Mesenchymal stem cell (in vitro differentiated cells and primary cell): ENCODE measurements around the gene NDUFB5.
A peak's percentile ranks its signal among the peaks of the same experiment; 100 is the strongest.

Experiments used
- DNase-seq: peaks from one replicate; pipeline ENCODE4 v3.0.0-alpha.2; 2013
- H2AFZ ChIP-seq: one replicate; pipeline ENCODE4 v1.6.1; 2013; ENCODE audit warnings: low read depth, mild to moderate bottlenecking, control low read depth, inconsistent platforms, low read length, moderate library complexity
- H2AK5ac ChIP-seq: 2 replicates; pipeline ENCODE4 v1.6.1; 2013; ENCODE audit warnings: low read length, moderate library complexity, mild to moderate bottlenecking, inconsistent platforms; ENCODE audit not compliant: severe bottlenecking
- H2BK120ac ChIP-seq: one replicate; pipeline ENCODE4 v1.6.1; 2013; ENCODE audit warnings: low read depth, mild to moderate bottlenecking, inconsistent platforms, low read length, moderate library complexity
- H2BK12ac ChIP-seq, 2 experiments: one replicate each; pipeline ENCODE4 v1.6.1; 2013; ENCODE audit warnings: inconsistent platforms in 2 of 2, low read length in 2 of 2, mild to moderate bottlenecking in 2 of 2, moderate library complexity in 2 of 2, control low read depth in 1 of 2
- H2BK15ac ChIP-seq: one replicate; pipeline ENCODE4 v1.6.1; 2013; ENCODE audit warnings: mild to moderate bottlenecking, low read depth, inconsistent platforms; ENCODE audit not compliant: poor library complexity, severe bottlenecking
- H2BK5ac ChIP-seq: 2 replicates; pipeline ENCODE4 v1.6.1; 2013; ENCODE audit warnings: low read depth, mild to moderate bottlenecking, low read length, control low read depth, inconsistent platforms; ENCODE audit not compliant: poor library complexity, severe bottlenecking
- H3K14ac ChIP-seq, 2 experiments: one replicate each; pipeline ENCODE4 v1.6.1; 2013; ENCODE audit warnings: inconsistent platforms in 2 of 2, low read length in 2 of 2, control low read depth in 1 of 2, mild to moderate bottlenecking in 1 of 2, moderate library complexity in 1 of 2
- H3K18ac ChIP-seq, 2 experiments: one replicate each; pipeline ENCODE4 v1.6.1; 2013; ENCODE audit warnings: inconsistent platforms in 2 of 2, low read length in 2 of 2, control low read depth in 1 of 2, low read depth in 1 of 2, mild to moderate bottlenecking in 1 of 2
- H3K23ac ChIP-seq, 2 experiments: one replicate each; pipeline ENCODE4 v1.6.1; 2013; ENCODE audit warnings: inconsistent platforms in 2 of 2, low read length in 2 of 2, mild to moderate bottlenecking in 2 of 2, moderate library complexity in 2 of 2, control low read depth in 1 of 2
- H3K27ac ChIP-seq: 2 replicates; pipeline ENCODE4 v1.5.1; 2013; ENCODE audit warnings: mild to moderate bottlenecking, moderate library complexity, low read length, control low read depth, inconsistent platforms; ENCODE audit not compliant: poor library complexity, severe bottlenecking
- H3K27me3 ChIP-seq, 2 experiments: 2 replicates each; pipeline versions ENCODE4 v1.6.1 to v1.7.0; 2013; ENCODE audit warnings: low read length in 2 of 2, mild to moderate bottlenecking in 2 of 2, moderate library complexity in 2 of 2, control low read depth in 1 of 2, inconsistent platforms in 1 of 2; ENCODE audit not compliant: control insufficient read depth in 1 of 2, insufficient read depth in 1 of 2
- H3K36me3 ChIP-seq, 2 experiments: 2 replicates each; pipeline versions ENCODE4 v1.6.1 to v1.7.0; 2013; ENCODE audit warnings: low read length in 2 of 2, control low read depth in 1 of 2, inconsistent platforms in 1 of 2, low read depth in 1 of 2, mild to moderate bottlenecking in 1 of 2; ENCODE audit not compliant: insufficient read depth in 2 of 2, control insufficient read depth in 1 of 2
- H3K4ac ChIP-seq, 2 experiments: one replicate each; pipeline ENCODE4 v1.6.1; 2013; ENCODE audit warnings: inconsistent platforms in 2 of 2, low read length in 2 of 2, mild to moderate bottlenecking in 2 of 2, moderate library complexity in 2 of 2, control low read depth in 1 of 2, low read depth in 1 of 2
- H3K4me1 ChIP-seq: 2 replicates; pipeline ENCODE4 v1.6.1; 2013; ENCODE audit warnings: low read depth, low read length, control low read depth; ENCODE audit not compliant: control insufficient read depth, insufficient read depth
- H3K4me2 ChIP-seq: 2 replicates; pipeline ENCODE4 v1.6.1; 2013; ENCODE audit warnings: low read length, mild to moderate bottlenecking, inconsistent platforms; ENCODE audit not compliant: poor library complexity, severe bottlenecking
- H3K4me3 ChIP-seq, 2 experiments: 2 replicates each; pipeline versions ENCODE4 v1.5.1 to v1.7.0; 2013; ENCODE audit warnings: low read length in 2 of 2, mild to moderate bottlenecking in 2 of 2, control low read depth in 1 of 2, low read depth in 1 of 2; ENCODE audit not compliant: insufficient read depth in 1 of 2
- H3K79me1 ChIP-seq: replicated peaks from 2 replicates; pipeline ENCODE4 v1.6.1; 2013; ENCODE audit warnings: mild to moderate bottlenecking, control low read depth, low read length, inconsistent platforms; ENCODE audit not compliant: poor library complexity, severe bottlenecking
- H3K9ac ChIP-seq: 2 replicates; pipeline ENCODE4 v1.7.0; 2013; ENCODE audit warnings: mild to moderate bottlenecking, low read length, moderate library complexity
- H3K9me3 ChIP-seq: 2 replicates; pipeline ENCODE4 v1.7.0; 2013; ENCODE audit warnings: mild to moderate bottlenecking, low read length; ENCODE audit not compliant: control insufficient read depth
- H4K8ac ChIP-seq: one replicate; pipeline ENCODE4 v1.6.1; 2013; ENCODE audit warnings: inconsistent platforms, mild to moderate bottlenecking, low read length, moderate library complexity
- H4K91ac ChIP-seq: one replicate; pipeline ENCODE4 v1.6.1; 2013; ENCODE audit warnings: mild to moderate bottlenecking, low read length, inconsistent platforms
- WGBS: methylation state at CpG from one replicate; pipeline ENCODE4 v1.1.7; 2013; ENCODE audit warnings: mixed read lengths; 5-methylcytosine and 5-hydroxymethylcytosine counted together

Gene NDUFB5

GRCh38 chr3:179668429-179668828, 63.8 kb downstream of the NDUFB5 start:
- DNase-seq: no peak
- Histone ChIP-seq H3K4me3 (no peak overlapping the region), H2BK15ac (no peak overlapping the region), H2AK5ac (no peak overlapping the region), H3K18ac (no peak overlapping the region), H3K14ac (no peak overlapping the region), H4K8ac (no peak overlapping the region), H3K36me3 (no peaks in the 10 kb centered on the region), H3K79me1 (peaks cover 7% of the 10 kb centered on the region), H3K9ac (no peak overlapping the region), H2BK120ac (no peak overlapping the region), H3K27ac (no peak overlapping the region), H3K27me3 (no peaks in the 10 kb centered on the region), H2AFZ (no peak overlapping the region), H4K91ac (no peak overlapping the region), H3K4me2 (no peak overlapping the region), H2BK5ac (no peak overlapping the region), H3K4ac (no peak overlapping the region), H3K4me1 (peaks cover 12% of the 10 kb centered on the region), H3K23ac (no peak overlapping the region), H3K9me3 (no peaks in the 10 kb centered on the region), H2BK12ac (no peak overlapping the region)
- WGBS: 100% methylated on average over 1 of the region's 1 CpG

- no peaks in the 10 kb centered on the region for H3K27me3 ChIP-seq
- H3K4me3 ChIP-seq: peak overlapping the region in 1 of 2 experiments; percentile 23
These were observed 65.7 kb downstream of the NDUFB5 start for GRCh38 chr3:179670311-179670710.

GRCh38 chr3:179671309-179671708, 66.7 kb downstream of the NDUFB5 start:
- Histone ChIP-seq H3K23ac (no peak overlapping the region), H3K4me2 (no peak overlapping the region), H2BK15ac (no peak overlapping the region), H3K14ac (no peak overlapping the region), H3K18ac (no peak overlapping the region), H2BK5ac (no peak overlapping the region), H2BK120ac (no peak overlapping the region), H3K79me1 (peaks cover 7% of the 10 kb centered on the region), H4K8ac (no peak overlapping the region), H2AK5ac (no peak overlapping the region), H2AFZ (no peak overlapping the region), H3K9me3 (no peaks in the 10 kb centered on the region), H3K4me3 (no peak overlapping the region), H3K4me1 (peaks cover 13% of the 10 kb centered on the region), H3K27me3 (no peaks in the 10 kb centered on the region), H2BK12ac (no peak overlapping the region), H3K9ac (no peak overlapping the region), H3K36me3 (no peaks in the 10 kb centered on the region), H3K27ac (no peak overlapping the region), H3K4ac (no peak overlapping the region), H4K91ac (no peak overlapping the region)
- no CpG with 5 or more reads among the region's 1 CpG for WGBS
- DNase-seq: no peak

More at GRCh38 chr3:179670311-179670710, 65.7 kb downstream of the NDUFB5 start:
- Histone ChIP-seq H3K9me3 (no peaks in the 10 kb centered on the region), H3K27ac (no peak overlapping the region), H3K9ac (no peak overlapping the region), H2BK120ac (no peak overlapping the region), H3K14ac (no peak overlapping the region), H2BK15ac (no peak overlapping the region), H3K23ac (no peak overlapping the region), H4K91ac (no peak overlapping the region), H2AFZ (no peak overlapping the region), H2BK12ac (no peak overlapping the region), H3K18ac (peak overlapping the region in 1 of 2 experiments; percentile 21), H3K4me1 (peaks cover 14% of the 10 kb centered on the region), H3K36me3 (no peaks in the 10 kb centered on the region), H3K4me2 (no peak overlapping the region), H4K8ac (no peak overlapping the region), H3K79me1 (peaks cover 7% of the 10 kb centered on the region), H3K4ac (no peak overlapping the region), H2AK5ac (peak overlapping the region; percentile 8), H2BK5ac (no peak overlapping the region)
- no peak for DNase-seq
- over 99% methylated on average over 8 of the region's 8 CpGs for WGBS

- no peak overlapping the region for H3K9ac ChIP-seq
- peak overlapping the region; percentile 40 for H3K4me2 ChIP-seq
- no peak overlapping the region for H2BK12ac ChIP-seq
- no peak overlapping the region for H2AFZ ChIP-seq
- no peak overlapping the region for H3K14ac ChIP-seq
- no peaks in the 10 kb centered on the region for H3K27me3 ChIP-seq
- peaks cover 11% of the 10 kb centered on the region for H3K4me1 ChIP-seq
- H3K18ac ChIP-seq: no peak overlapping the region
- no peak overlapping the region for H3K4me3 ChIP-seq
- WGBS: 92% methylated on average over 14 of the region's 15 CpGs
- H2BK5ac ChIP-seq: no peak overlapping the region
- H2BK120ac ChIP-seq: no peak overlapping the region
- no peaks in the 10 kb centered on the region for H3K36me3 ChIP-seq
- no peak overlapping the region for H3K4ac ChIP-seq
- peaks cover 7% of the 10 kb centered on the region for H3K79me1 ChIP-seq
- no peak overlapping the region for H2BK15ac ChIP-seq
- no peak overlapping the region for H4K8ac ChIP-seq
- H3K9me3 ChIP-seq: no peaks in the 10 kb centered on the region
- no peak overlapping the region for H2AK5ac ChIP-seq
- H3K23ac ChIP-seq: no peak overlapping the region
- no peak overlapping the region for H4K91ac ChIP-seq
- DNase-seq: peak; percentile 79
- H3K27ac ChIP-seq: peak overlapping the region; percentile 8
These were observed 67.2 kb downstream of the NDUFB5 start for GRCh38 chr3:179671747-179672242.
